RPMI7951 (cell line): ENCODE data around the gene FAM131A. TPM values are rescaled to one million over a fixed set of nuclear protein-coding genes. Genes with fewer than 3 reads are reported as not detected.
"Not testable (repeated sequence)": the region's sequence is repeated elsewhere in the genome, so short reads cannot be mapped to it uniquely, and the experiment has no call there.

Source experiments
- DNase-seq: peaks from one replicate; pipeline ENCODE4 v3.0.0-alpha.2; 2012; ENCODE audit warnings: low read depth
- total RNA-seq: library from RNA; depleted of rRNA; stranded (reverse); fragments of >200 nt; shearing (Covaris generic); gene quantifications from 2 replicates; pipeline ENCODE4 v1.2.3, GENCODE V29; 2014

The FAM131A gene
- total RNA-seq, 1 experiment from 2014 or later: 10.6 TPM

GRCh38 chr3:184339451-184340135, 2.2 kb downstream of the FAM131A start:
- DNase-seq: not testable (repeated sequence)

- no peak for DNase-seq
Measured at GRCh38 chr3:184341925-184342324, 4.5 kb downstream of the FAM131A start.

GRCh38 chr3:184343200-184343876, 5.9 kb downstream of the FAM131A start:
- DNase-seq: peak; percentile 35

- no peak for DNase-seq
Measured at GRCh38 chr3:184344579-184345316, 7.3 kb downstream of the FAM131A start.

- peak; percentile 76 for DNase-seq
Measured at GRCh38 chr3:184345317-184346144, 8.1 kb downstream of the FAM131A start.

- no peak for DNase-seq
Measured at GRCh38 chr3:184346480-184347190, 9.2 kb downstream of the FAM131A start.

GRCh38 chr3:184347321-184348056, 10.1 kb downstream of the FAM131A start:
- no peak for DNase-seq

GRCh38 chr3:184348057-184348382, 10.6 kb downstream of the FAM131A start:
- no peak for DNase-seq

- no peak for DNase-seq
Measured at GRCh38 chr3:184349563-184350470, 12.4 kb downstream of the FAM131A start.

GRCh38 chr3:184350618-184351017, 13.2 kb downstream of the FAM131A start:
- no peak for DNase-seq

GRCh38 chr3:184351511-184352148, 14.2 kb downstream of the FAM131A start:
- no peak for DNase-seq

GRCh38 chr3:184352149-184352785, 14.9 kb downstream of the FAM131A start:
- no peak for DNase-seq

- no peak for DNase-seq
Measured at GRCh38 chr3:184352897-184353545, 15.6 kb downstream of the FAM131A start.

GRCh38 chr3:184353546-184353941, 16.1 kb downstream of the FAM131A start:
- no peak for DNase-seq

GRCh38 chr3:184354121-184354728, 16.8 kb downstream of the FAM131A start:
- peak; percentile 25 for DNase-seq

- DNase-seq: no peak
Measured at GRCh38 chr3:184354754-184355153, 17.4 kb downstream of the FAM131A start.

GRCh38 chr3:184355261-184356040, 18.1 kb downstream of the FAM131A start:
- no peak for DNase-seq
